Pons (tissue), 1 donor: ENCODE results near the gene DNPH1.

Source experiments
- DNase-seq: peaks from one replicate; pipeline ENCODE4 v3.0.0-alpha.2; 2016; ENCODE audit warnings: low spot score

DNPH1 gene

DNA sequence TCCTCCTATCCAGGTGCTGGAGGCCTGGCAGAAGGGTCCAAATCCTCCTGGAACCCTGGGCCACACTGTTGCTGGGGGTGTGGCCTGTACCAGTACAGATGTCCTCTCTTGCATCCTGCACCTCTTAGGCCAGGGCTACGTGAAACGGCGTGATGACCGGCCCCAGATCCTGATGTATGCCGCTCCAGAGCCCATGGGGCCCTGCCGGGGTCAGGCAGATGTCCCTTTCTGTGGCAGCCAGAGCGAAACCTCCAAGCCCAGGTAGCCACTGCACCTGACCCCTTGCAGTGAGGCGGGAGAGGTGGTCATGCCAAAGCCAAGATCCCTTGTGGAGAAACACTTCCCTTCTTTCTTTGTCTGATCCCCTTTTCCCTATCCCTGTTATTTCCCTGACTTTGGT lies 14.2 kb downstream of the DNPH1 start:
- no peak for DNase-seq

DNA sequence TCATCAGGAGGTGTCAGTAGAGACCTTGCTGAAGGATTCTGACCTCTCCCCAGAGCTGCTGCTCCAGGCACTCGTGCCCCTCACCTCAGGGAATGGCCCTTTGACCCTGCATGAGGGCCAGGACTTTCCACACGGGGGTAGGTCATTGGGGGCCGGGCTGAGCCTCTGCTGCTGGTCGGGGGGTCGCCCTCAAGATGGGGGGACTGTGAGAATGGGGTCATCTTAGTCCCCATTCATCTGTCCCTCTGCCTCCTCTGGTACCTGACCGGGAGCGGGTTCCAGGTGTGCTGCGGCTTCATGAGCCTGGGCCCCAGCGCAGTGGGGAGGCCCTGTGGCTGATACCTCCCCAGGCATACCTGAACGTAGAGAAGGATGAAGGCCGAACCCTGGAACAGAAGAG lies 15.8 kb downstream of the DNPH1 start:
- no peak for DNase-seq

DNA sequence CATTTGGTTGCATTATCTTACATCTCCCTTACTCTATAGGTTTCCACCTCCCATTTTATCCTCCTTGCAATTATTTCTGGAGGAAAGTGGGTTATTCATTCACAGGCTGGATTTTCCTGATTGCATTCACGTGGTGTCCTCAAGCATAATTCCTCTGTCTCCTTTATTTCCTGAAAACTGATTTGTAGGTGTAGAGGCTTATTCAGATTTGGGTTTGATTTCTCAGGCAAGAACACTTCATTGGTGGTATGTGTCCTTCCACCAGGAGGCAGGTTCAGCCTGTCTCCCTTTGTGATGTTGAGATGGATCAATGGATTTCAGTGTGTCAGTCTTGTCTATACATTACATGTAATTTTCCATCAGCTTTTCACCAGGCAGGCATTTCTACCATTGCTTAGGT lies 17.3 kb downstream of the DNPH1 start:
- no peak for DNase-seq

DNA sequence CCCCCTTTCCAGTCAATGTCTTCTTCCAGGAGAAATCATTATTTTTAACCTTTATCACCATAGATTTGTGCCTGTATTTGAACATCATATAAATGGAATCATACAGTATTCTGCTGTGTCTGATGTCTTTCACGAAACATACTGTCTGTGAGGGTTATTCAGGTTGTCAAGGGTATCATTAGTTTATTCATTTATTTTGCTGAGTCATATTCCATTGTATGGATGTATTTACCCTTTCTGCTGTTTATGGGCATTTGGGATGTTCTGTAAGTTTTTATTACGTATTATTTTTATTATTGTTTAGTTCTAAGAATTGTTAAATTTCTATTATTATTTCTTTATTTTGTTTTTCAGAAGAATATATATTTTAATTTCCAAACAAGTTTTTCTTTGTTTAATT lies 22.0 kb downstream of the DNPH1 start:
- DNase-seq, result no peak

DNA sequence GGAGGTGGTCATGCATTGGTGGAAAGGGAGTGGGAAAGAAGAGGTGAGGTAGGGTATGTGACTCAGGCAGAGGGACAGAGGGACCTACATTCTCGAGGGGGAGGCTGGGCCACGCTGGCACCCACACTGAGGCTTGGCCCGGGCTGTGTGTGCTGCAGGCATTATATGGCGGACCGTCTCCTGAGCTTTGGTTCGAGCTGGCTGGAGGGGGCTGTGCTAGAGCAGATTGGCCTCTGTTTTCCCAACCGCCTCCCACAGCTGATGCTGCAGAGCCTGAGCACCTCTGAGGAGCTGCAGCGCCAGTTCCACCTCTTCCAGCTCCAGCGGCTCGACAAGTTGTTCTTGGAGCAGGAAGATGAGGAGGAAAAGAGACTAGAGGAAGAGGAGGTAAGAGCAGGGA lies 23.4 kb downstream of the DNPH1 start:
- DNase-seq, result no peak

DNA sequence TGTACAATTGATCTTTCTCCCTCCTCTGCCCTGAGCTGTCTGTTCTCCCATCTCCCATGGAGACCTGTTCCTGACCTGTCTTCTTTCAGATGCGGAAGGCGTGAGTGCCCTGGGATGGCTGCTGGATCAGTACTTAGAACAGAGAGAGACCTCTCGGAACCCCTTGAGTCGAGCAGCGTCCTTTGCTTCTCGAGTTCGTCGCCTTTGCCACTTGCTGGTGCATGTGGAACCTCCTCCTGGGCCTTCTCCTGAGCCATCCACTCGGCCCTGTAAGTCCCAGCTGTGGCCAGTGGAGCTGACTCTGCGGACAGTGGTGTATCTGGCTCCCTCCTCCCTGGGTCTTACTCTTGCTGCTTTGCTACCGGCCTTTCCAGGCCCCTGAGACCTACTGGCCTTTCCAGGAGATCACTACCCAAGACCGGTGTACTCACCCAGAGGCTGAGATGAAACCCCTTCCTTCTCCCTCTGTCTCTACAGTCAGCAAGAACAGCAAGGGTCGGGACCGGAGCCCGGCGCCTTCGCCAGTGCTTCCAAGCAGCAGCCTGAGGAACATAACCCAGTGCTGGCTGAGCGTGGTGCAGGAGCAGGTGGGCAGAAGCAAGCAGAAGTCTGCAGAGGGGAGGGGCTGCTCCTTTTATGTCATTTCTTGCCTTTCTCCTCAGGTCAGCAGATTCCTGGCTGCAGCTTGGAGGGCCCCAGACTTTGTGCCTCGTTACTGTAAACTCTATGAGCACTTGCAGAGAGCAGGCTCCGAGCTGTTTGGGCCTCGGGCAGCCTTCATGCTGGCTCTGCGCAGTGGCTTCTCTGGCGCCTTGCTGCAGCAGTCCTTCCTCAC lies 24.8 kb downstream of the DNPH1 start:
- no peak for DNase-seq

DNA sequence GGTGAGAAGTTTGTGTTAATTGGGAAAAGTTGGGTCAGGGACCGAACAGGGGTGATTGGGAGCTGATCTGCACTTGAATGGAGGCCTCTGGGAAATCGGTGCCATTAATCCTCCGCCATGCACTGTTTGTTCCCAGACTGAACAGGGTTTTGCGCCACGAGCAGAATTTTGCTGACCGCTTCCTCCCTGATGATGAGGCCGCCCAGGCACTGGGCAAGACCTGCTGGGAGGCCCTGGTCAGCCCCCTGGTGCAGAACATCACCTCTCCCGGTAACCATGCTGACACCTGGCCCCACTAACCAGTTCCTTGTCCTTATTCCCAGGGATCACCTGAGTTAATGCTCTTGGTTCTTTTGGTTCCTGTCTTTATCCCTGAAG lies 25.6 kb downstream of the DNPH1 start:
- DNase-seq, result no peak

DNA sequence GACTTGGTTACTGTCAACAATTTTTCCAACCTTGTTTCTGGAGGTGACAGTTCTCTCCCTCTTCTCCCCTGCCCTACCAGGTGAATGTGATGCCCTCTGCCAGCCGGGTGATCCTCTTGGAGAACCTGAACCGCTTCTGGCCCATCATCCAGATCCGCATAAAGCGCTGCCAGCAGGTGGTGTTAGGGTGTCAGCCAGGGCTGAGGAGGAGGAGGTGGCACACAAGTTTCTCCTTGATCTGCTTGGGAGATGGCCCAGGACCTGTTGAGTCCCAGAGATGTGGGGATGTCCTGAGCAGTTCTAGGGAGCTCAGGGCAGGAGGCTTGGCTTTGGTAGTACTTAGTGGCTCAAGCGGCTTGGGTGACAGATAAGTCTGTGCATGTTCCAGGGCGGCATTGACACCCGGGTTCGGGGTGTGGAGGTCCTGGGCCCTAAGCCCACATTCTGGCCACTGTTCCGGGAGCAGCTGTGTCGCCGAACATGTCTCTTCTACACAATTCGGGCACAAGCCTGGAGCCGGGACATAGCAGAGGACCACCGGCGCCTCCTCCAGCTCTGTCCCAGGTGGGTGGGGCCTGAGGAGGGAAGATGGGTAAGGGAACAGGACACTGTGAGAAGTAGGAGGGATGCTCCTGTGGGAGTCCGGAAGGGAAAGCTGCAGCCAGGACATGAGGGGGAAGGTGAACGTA lies 26.1 kb downstream of the DNPH1 start:
- DNase-seq, result no peak

DNA sequence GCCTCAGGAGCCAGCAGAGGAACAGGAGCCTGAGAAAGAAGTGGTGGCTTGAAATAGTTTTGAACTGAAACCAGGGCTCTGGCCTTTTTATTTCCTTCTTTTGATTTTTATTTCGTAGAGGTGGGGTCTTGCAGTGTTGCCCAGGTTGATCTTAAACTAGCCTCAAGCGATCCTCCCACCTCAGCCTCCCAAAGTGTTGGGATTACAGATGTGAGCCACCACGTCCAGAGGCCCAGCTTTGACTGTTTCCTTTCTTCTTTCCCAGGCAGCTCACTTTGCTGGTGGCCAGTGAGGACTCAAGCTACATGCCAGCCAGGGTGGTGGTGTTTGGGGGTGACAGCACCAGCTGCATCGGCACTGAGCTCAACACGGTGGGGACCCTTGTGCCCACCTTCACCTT lies 26.8 kb downstream of the DNPH1 start:
- DNase-seq, result no peak

DNA sequence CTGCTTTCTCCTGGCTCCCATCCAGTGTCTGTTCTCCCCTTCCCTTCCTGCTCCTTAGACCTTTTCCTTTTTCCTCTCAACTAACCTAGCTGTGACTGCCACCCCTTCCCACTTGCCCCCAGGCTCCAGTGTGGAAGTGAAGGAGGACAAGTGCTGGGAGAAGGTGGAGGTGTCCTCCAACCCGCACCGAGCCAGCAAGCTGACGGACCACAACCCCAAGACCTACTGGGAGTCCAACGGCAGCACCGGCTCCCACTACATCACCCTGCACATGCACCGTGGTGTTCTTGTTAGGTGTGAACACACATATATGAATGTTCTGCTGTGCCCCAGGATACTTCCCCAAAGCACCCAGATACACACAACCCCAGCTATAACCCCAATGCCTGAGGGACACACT lies 28.7 kb downstream of the DNPH1 start:
- DNase-seq, result no peak

DNA sequence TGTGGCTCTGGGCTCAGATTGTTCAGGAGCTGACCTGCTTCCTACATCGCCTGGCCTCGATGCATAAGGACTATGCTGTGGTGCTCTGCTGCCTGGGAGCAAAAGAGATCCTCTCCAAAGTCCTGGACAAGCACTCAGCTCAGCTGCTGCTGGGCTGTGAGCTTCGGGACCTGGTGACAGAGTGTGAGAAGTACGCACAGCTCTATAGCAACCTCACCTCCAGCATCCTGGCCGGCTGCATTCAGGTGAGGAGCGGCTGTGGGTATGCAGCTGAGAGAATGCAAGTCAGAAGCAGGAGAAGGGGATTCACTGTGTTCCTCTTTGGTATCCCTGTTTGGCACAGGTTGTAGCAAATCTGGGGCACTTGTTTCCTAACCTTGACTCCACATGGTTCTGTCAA lies 29.4 kb downstream of the DNPH1 start:
- DNase-seq, result no peak

DNA sequence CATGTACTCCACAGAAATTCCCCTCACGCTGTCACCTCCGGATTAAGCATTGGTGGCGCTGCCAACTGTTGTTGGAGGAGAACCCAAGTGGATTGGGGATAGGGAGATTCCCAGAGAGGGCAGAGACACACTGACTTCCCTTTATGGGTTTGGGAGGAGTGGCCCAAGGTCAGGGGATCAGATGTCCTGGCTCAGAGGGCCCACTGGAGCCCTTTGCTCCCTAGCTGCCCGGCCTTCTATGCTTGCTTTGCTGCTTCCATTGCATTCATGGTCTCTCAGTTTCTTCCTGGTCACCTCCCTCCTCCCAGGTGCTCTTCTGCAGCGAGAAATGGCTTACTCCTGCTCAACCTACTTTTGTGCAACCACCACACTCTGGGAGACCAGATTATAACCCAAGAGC lies 32.9 kb downstream of the DNPH1 start:
- no peak for DNase-seq

DNA sequence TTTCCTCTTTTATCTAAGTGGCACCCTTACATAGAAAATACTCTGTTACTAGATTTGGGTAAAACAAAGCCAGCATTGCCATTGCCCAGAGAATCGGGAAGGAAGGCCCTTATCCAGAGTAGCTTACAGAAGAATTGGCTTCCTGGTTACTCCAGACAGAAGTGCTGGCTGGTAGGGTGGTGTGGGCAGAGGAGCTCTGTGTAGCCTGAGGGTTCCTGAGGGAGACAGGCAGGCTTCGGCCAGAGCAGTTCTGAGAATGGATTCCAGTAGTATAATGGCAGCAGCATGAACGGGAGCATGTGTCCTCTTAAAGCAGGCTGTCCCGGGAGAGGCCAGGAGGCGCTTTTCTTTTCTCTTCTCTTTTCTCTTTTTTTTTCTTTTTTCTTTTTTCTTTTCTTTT lies 35.4 kb downstream of the DNPH1 start:
- DNase-seq, result no peak

DNA sequence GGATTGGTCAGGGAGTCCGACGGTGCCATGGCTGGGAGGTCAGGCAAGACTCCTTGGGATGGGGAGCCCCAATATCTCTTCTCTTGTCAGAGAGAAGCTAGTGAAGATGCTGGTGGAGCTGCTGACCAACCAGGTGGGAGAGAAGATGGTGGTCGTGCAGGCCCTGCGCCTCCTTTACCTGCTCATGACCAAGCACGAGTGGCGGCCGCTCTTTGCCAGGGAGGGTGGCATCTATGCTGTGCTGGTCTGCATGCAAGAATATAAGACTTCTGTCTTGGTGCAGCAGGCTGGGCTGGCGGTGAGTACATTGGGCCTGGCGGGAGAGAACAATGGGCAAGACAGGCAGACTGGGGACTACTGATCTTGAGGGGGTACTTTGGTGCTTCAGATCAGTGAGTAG lies 36.4 kb downstream of the DNPH1 start:
- DNase-seq, result no peak

DNA sequence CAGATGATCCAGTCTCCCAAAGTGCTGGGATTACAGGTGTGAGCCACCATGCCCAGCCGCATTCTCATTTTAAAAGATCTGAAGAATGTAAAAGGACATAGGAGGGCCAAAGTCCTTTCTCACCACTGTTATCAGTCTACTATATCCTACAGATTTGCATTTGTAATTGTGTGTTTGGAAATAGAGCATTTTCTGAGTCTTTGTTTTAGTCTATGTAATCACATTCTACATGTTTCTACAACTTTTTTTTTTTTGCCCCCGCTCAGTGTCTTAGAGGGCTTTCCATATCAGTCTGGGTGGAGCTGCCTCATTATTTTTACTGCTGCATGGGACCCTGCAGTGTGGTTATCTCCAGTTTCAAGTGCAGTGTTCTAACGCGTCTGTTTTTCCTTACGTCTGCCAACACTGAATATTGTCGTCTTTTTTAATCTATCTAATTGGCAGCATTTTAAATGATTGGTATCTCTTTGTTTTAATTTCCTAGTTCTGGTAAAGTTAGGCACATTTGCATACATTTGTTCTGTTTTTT lies 39.4 kb downstream of the DNPH1 start:
- no peak for DNase-seq

DNA sequence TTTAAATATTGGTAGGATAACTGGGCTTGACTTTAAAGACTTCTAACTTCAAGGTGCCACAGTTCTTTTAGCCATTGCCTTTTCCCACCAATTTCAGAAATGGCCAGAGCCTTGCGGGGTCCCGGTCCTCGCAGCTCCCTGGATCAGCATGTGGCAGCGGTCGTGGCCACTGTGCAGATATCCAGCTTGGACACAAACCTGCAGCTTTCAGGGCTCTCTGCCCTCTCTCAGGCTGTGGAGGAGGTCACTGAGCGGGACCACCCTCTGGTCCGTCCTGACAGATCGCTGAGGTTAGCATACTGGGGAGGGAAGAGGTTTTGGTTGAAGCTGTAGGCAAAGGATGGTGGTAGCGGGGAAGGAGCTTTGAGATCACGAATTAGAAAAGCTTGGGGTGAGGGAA lies 40.9 kb downstream of the DNPH1 start:
- no peak for DNase-seq

DNA sequence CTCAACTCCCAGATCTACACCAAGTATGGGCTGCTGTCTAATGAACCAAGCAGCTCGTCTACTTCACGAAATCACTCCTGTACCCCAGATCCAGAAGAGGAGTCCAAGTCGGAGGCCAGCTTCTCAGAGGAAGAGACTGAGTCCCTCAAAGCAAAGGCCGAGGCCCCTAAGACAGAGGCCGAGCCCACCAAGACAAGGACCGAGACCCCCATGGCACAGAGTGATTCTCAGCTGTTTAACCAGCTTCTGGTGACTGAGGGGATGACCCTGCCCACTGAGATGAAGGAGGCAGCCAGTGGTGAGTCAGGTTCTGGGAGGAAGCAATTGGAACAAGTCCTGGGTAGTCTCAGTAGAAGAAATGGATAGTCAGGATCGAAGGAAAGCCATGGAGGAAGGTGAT lies 41.5 kb downstream of the DNPH1 start:
- no peak for DNase-seq

DNA sequence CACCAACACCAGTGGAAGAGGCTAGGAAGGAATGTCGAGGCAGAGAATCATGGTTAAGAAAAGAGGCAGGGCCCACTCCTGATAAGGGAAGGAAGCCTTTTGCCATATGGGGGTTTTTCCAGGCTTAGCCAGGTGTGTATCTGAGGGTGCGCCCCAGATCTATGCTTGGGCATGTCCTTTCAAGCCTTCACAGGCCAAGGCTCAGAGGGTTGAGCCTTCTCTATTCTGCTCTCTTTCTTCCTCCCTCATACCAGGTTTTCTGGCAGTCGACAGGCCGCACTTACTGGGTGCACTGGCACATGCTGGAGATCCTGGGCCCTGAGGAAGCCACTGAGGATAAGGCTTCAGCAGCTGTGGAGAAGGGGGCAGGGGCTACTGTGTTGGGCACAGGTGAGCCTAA lies 42.6 kb downstream of the DNPH1 start:
- DNase-seq, result no peak

DNA sequence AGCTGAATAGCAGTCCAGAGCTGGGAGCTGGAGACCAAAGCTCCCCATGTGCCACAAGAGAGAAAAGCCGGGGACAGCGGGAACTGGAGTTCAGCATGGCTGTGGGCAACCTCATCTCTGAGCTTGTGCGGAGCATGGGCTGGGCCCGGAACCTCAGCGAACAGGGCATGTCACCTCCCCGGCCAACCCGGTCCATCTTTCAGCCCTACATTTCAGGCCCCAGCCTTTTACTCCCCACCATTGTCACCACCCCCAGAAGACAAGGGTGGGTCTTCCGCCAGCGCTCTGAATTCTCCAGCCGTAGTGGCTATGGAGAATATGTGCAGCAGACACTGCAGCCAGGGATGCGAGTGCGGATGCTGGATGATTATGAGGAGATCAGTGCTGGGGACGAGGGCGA lies 43.3 kb downstream of the DNPH1 start:
- no peak for DNase-seq

DNA sequence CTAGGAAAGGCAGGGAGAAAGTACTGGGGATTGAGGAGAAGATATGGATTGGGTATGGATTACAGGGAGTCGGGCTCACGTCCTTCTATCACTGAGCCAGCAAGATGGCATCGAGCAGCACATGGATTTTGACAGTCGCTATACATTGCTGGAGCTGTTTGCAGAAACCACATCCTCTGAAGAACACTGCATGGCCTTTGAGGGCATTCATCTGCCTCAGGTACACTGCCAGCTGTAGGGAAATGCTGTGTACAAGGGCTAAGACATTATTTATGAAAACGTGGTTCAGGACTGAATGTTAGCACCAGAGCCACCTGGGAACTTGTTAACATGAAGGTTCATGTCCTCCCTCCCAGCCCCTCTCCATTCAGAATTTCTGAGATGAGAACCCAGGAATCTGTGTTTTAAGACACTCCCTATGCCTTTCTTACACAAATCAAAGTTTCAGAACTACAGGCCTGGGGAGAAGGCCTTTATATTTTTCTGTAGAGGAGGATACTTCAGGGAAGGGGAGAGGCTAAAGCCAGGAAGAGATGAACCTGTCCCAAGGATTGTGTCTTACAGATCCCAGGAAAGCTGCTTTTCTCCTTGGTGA lies 43.8 kb downstream of the DNPH1 start:
- DNase-seq, result no peak

DNA sequence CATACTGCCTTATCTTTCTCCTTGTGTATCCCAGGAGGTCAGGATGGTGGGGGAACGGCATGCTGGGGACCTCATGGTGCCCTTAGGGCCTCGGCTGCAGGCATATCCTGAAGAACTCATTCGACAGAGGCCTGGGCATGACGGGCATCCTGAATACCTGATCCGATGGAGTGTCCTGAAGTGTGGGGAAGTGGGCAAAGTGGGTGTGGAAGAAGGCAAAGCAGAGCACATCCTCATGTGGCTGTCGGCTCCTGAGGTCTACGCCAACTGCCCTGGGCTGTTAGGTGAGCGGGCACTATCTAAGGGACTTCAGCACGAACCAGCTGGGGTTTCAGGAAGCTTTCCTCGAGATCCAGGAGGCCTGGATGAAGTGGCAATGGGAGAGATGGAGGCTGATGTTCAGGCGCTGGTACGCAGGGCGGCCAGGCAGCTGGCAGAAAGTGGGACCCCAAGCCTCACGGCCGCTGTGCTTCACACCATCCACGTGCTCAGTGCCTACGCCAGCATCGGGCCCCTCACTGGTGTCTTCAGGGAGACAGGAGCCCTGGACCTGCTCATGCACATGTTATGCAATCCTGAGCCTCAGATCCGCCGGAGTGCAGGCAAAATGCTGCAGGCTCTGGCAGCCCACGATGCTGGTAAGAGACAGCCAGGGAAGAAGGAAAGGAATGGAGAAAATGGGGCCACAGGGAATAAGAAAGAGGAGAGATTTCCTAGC lies 44.9 kb downstream of the DNPH1 start:
- no peak for DNase-seq

DNA sequence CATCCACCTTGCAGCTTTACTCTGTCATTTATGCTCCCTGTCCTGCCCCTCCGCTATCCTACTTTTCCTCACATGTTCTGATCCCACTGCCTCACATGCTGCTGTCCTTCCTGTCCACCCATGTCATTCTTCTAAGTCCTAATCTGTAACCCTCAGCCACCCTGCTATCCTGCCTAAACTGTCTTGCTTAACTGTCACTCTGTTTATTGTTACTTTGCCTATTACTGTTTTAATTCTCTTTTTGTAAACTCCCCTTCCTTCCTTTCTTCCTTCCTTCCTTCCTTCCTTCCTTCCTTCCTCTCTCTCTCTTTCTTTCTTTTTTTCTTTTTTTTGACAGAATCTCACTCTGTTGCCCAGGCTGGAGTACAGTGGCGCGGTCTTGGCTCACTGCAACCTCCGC lies 45.8 kb downstream of the DNPH1 start:
- DNase-seq, result no peak
